ENCODE results near the gene TRAPPC2. TPM values are rescaled to one million over a fixed set of nuclear protein-coding genes. Genes with fewer than 3 reads are reported as not detected.

TRAPPC2 gene
- total RNA-seq, 1 donor = 23.5 TPM

DNA sequence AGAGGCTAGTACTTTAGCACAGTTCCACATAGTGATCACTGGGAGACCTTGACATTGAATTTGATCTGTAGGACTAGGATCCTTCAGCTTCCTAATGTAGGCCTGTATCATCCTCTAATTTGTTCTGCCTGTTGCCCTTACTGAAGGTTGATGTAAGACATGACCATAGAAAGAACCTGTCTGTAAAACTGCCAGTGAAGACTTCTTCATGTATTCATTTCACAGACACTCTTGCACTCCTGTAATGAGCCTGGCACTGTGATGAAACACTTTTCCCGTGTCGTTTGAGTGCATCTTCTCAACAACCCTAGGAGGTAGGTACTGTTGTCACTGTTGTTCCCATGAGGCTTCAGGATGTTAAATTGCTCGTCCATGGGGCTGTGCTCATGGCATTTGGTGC is 30.8 kb downstream of the TRAPPC2 start:
- Histone ChIP-seq H3K27me3 (ENCODE audit: insufficient read depth, low read length) (no peaks in the 10 kb centered on the region), H3K27ac (ENCODE audit: low read depth, low read length) (no peak overlapping the region), H3K79me2 (ENCODE audit: insufficient read depth, low read length) (peaks cover 86% of the 10 kb centered on the region), H3K4me2 (ENCODE audit: insufficient read depth, low read length) (no peak overlapping the region), H3K36me3 (ENCODE audit: insufficient read depth, low read length) (peaks cover 4% of the 10 kb centered on the region), H3K4me1 (ENCODE audit: insufficient read depth, low read length) (peaks cover 17% of the 10 kb centered on the region), H3K9me3 (ENCODE audit: low read depth, low read length) (no peaks in the 10 kb centered on the region), H4K20me1 (ENCODE audit: insufficient read depth, low read length) (peaks cover 52% of the 10 kb centered on the region), H3K4me3 (ENCODE audit: insufficient read depth, low read length) (no peak overlapping the region), H2AFZ (ENCODE audit: low read length) (no peak overlapping the region)
- DNase-seq (ENCODE audit: insufficient read length, low spot score, missing footprints) = no peak
- TF ChIP-seq, protein P1, sequence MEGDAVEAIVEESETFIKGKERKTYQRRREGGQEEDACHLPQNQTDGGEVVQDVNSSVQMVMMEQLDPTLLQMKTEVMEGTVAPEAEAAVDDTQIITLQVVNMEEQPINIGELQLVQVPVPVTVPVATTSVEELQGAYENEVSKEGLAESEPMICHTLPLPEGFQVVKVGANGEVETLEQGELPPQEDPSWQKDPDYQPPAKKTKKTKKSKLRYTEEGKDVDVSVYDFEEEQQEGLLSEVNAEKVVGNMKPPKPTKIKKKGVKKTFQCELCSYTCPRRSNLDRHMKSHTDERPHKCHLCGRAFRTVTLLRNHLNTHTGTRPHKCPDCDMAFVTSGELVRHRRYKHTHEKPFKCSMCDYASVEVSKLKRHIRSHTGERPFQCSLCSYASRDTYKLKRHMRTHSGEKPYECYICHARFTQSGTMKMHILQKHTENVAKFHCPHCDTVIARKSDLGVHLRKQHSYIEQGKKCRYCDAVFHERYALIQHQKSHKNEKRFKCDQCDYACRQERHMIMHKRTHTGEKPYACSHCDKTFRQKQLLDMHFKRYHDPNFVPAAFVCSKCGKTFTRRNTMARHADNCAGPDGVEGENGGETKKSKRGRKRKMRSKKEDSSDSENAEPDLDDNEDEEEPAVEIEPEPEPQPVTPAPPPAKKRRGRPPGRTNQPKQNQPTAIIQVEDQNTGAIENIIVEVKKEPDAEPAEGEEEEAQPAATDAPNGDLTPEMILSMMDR (IDR thresholded peaks at IDR 0.05; ENCODE audit: extremely low read depth, low read depth, low read length) = no peak

DNA sequence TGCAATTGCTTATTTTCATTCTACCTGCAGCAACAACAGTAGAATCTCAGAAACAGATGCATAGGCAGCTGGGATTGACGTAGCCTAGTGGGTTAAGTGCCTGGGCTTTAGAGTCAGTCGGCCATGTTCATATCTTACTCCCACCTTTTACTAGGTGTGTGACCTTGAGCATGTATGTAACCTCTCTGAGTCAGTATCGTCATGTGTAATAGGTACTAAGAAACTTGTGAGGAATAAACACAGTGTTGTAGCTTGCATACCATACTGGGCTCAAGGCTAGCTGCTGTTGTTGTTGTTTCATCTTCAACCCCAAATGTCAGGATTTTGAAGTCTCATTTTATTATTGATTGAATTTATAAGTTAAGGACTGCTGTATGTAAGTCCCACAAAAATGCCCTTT is 31.3 kb downstream of the TRAPPC2 start:
- Histone ChIP-seq H2AFZ (ENCODE audit: low read length) (no peak overlapping the region), H3K36me3 (ENCODE audit: insufficient read depth, low read length) (no peaks in the 10 kb centered on the region), H4K20me1 (ENCODE audit: insufficient read depth, low read length) (peaks cover 50% of the 10 kb centered on the region), H3K27me3 (ENCODE audit: insufficient read depth, low read length) (no peaks in the 10 kb centered on the region), H3K27ac (ENCODE audit: low read depth, low read length) (no peak overlapping the region), H3K9me3 (ENCODE audit: low read depth, low read length) (no peaks in the 10 kb centered on the region), H3K4me2 (ENCODE audit: insufficient read depth, low read length) (no peak overlapping the region), H3K4me3 (ENCODE audit: insufficient read depth, low read length) (no peak overlapping the region), H3K79me2 (ENCODE audit: insufficient read depth, low read length) (peaks cover 86% of the 10 kb centered on the region), H3K4me1 (ENCODE audit: insufficient read depth, low read length) (peaks cover 17% of the 10 kb centered on the region)
- TF ChIP-seq, protein P1 (IDR thresholded peaks at IDR 0.05; ENCODE audit: extremely low read depth, low read depth, low read length) = no peak
- no peak for DNase-seq (ENCODE audit: insufficient read length, low spot score, missing footprints)

DNA sequence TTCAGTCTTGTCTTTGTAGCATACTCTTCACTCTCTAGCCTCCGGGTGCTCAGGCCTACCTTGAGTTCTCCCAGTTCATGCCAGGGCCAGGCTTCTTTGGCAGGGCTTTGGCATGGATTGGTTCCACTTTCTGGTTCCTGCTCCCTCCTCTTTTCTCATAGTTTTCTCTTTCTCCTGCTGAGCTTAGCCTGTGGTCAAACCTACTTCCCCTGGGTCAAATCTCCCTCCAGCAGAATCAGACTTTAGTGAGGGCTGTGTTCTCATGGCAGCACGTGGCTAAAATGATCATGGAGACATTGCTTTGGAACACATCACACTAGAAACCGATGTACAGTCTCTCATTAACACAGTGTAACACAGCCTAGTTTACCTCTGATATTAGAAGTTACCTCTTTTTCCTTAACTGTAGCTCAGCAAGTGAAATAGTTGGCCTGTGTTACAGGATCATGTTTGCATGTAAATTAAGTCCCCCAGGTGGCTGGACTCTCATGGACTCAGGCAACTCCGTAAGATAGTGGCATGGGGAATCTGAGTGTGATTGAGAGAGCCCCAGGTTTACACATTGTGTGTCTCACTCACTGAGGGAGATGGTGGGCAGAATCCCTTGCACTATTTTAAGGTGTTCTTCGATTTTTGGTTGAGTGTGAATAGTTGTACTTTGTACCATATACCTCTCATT is 32.2 kb downstream of the TRAPPC2 start:
- no peak for DNase-seq (ENCODE audit: insufficient read length, low spot score, missing footprints)
- Histone ChIP-seq H4K20me1 (ENCODE audit: insufficient read depth, low read length) (peaks cover 55% of the 10 kb centered on the region), H3K4me1 (ENCODE audit: insufficient read depth, low read length) (peaks cover 17% of the 10 kb centered on the region), H3K79me2 (ENCODE audit: insufficient read depth, low read length) (peaks cover 87% of the 10 kb centered on the region), H3K27me3 (ENCODE audit: insufficient read depth, low read length) (no peaks in the 10 kb centered on the region), H3K4me3 (ENCODE audit: insufficient read depth, low read length) (no peak overlapping the region), H3K36me3 (ENCODE audit: insufficient read depth, low read length) (no peaks in the 10 kb centered on the region), H3K27ac (ENCODE audit: low read depth, low read length) (no peak overlapping the region), H3K9me3 (ENCODE audit: low read depth, low read length) (no peaks in the 10 kb centered on the region), H3K4me2 (ENCODE audit: insufficient read depth, low read length) (no peak overlapping the region), H2AFZ (ENCODE audit: low read length) (no peak overlapping the region)
- TF ChIP-seq, protein P1 (IDR thresholded peaks at IDR 0.05; ENCODE audit: extremely low read depth, low read depth, low read length) = no peak

DNA sequence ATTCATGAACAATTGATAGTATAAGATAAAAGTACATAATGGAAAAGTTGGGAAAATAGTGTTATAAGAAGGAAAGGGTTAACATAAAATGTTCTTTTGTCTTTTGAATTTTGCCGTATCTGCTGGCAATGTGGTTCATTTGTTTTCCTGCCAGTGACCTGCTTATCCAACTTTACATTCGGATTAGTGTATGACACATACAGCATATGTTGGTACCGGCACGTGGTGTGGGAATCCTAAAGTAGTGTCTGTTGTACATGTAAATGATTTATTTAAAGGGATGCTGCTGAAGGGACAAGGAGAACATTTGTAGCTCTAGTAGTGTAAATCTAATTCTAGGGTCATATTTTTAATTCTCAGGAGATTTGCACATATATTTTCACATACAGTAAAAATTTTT is 34.0 kb downstream of the TRAPPC2 start:
- no peak for DNase-seq (ENCODE audit: insufficient read length, low spot score, missing footprints)
- TF ChIP-seq, protein P1 (IDR thresholded peaks at IDR 0.05; ENCODE audit: extremely low read depth, low read depth, low read length) = no peak
- no peaks in the 10 kb centered on the region for H3K36me3 ChIP-seq (ENCODE audit: insufficient read depth, low read length)
- no peak overlapping the region for H3K4me2 ChIP-seq (ENCODE audit: insufficient read depth, low read length)
- H3K4me1 ChIP-seq (ENCODE audit: insufficient read depth, low read length) = peaks cover 17% of the 10 kb centered on the region
- no peak overlapping the region for H2AFZ ChIP-seq (ENCODE audit: low read length)
- H4K20me1 ChIP-seq (ENCODE audit: insufficient read depth, low read length) = peaks cover 60% of the 10 kb centered on the region
- no peaks in the 10 kb centered on the region for H3K27me3 ChIP-seq (ENCODE audit: insufficient read depth, low read length)
- H3K27ac ChIP-seq (ENCODE audit: low read depth, low read length) = no peak overlapping the region
- H3K79me2 ChIP-seq (ENCODE audit: insufficient read depth, low read length) = peaks cover 87% of the 10 kb centered on the region
- H3K4me3 ChIP-seq (ENCODE audit: insufficient read depth, low read length) = no peak overlapping the region
- no peaks in the 10 kb centered on the region for H3K9me3 ChIP-seq (ENCODE audit: low read depth, low read length)
